Right atrium auricular region (tissue), 2 donors: Measurements from ENCODE around the gene TTBK2. TPM values are rescaled to one million over a fixed set of nuclear protein-coding genes. Genes with fewer than 3 reads are reported as not detected.
"Not testable (repeated sequence)": the region's sequence is repeated elsewhere in the genome, so short reads cannot be mapped to it uniquely, and the experiment has no call there.

ENCODE experiments used
- DNase-seq: peaks from one replicate; pipeline ENCODE4 v3.0.0-alpha.2; 2019; ENCODE audit warnings: low spot score
- H3K27ac ChIP-seq, 2 donors: fragments of 200-600 bp; sonication (generic); 1 replicate in 1 of 2; 2 replicates in 1 of 2; pipeline ENCODE4 v1.5.1; 2016 to 2019
- H3K27me3 ChIP-seq, 2 donors: fragments of 200-600 bp; sonication (generic); one replicate each; pipeline versions ENCODE4 v1.5.1 to v1.6.0; 2017 to 2019
- H3K36me3 ChIP-seq: fragments of 200-600 bp; sonication (generic); one replicate; pipeline ENCODE4 v1.5.1; 2016
- H3K4me1 ChIP-seq, 2 donors: fragments of 200-600 bp; sonication (generic); one replicate each; pipeline versions ENCODE4 v1.5.1 to v1.6.0; 2017 to 2019
- H3K4me3 ChIP-seq, 2 donors: fragments of 200-600 bp; sonication (generic); 1 replicate in 1 of 2; 2 replicates in 1 of 2; pipeline ENCODE4 v1.5.1; 2017 to 2019; ENCODE audit warnings: mild to moderate bottlenecking in 1 of 2, moderate library complexity in 1 of 2
- H3K9me3 ChIP-seq, 2 donors: fragments of 200-600 bp; sonication (generic); one replicate each; pipeline ENCODE4 v1.5.1; 2019
- CTCF ChIP-seq, 2 donors: fragments of 200-600 bp; sonication (generic); IDR thresholded peaks; one replicate each; pipeline ENCODE4 v1.5.1; 2019; ENCODE audit warnings: antibody characterized with exemption in 2 of 2
- total RNA-seq, 2 donors: library from RNA; depleted of rRNA; stranded (reverse); fragments of >200 nt; gene quantifications; one replicate each; pipeline ENCODE4 v1.1.0, GENCODE V29; 2016

Gene TTBK2
- total RNA-seq, 2 donors from 2014 or later: 16.3 to 19.7 TPM

- no peak for TF ChIP-seq CTCF (IDR thresholded peaks at IDR 0.05)
- no peak for DNase-seq
- H3K9me3 ChIP-seq: no peaks in the 10 kb centered on the region
- no peaks in the 10 kb centered on the region for H3K36me3 ChIP-seq
- no peak overlapping the region for H3K27ac ChIP-seq
- H3K4me1 ChIP-seq: peaks cover 0 to 19% of the 10 kb centered on the region in 2 donors
- no peaks in the 10 kb centered on the region for H3K27me3 ChIP-seq
- no peak overlapping the region for H3K4me3 ChIP-seq
Observed at GRCh38 chr15:42915654-42916315, 4.8 kb downstream of the TTBK2 start.

- no peak for TF ChIP-seq CTCF (IDR thresholded peaks at IDR 0.05)
- Histone ChIP-seq H3K36me3 (no peaks in the 10 kb centered on the region), H3K27ac (no peak overlapping the region), H3K9me3 (no peaks in the 10 kb centered on the region), H3K4me3 (no peak overlapping the region), H3K4me1 (peaks cover 0 to 19% of the 10 kb centered on the region in 2 donors), H3K27me3 (no peaks in the 10 kb centered on the region)
- no peak for DNase-seq
Observed at GRCh38 chr15:42914728-42915497, 5.7 kb downstream of the TTBK2 start.

- no peaks in the 10 kb centered on the region for H3K27me3 ChIP-seq
- no peak overlapping the region for H3K4me3 ChIP-seq
Observed at GRCh38 chr15:42911058-42911592, 9.5 kb downstream of the TTBK2 start.

GRCh38 chr15:42908538-42908937 lies 12.0 kb downstream of the TTBK2 start:
- H3K27ac ChIP-seq: no peak overlapping the region
- no peak overlapping the region for H3K4me3 ChIP-seq
- H3K9me3 ChIP-seq: no peaks in the 10 kb centered on the region
- no peaks in the 10 kb centered on the region for H3K36me3 ChIP-seq
- H3K4me1 ChIP-seq: peaks cover 0 to 5% of the 10 kb centered on the region in 2 donors
- H3K27me3 ChIP-seq: no peaks in the 10 kb centered on the region
- no peak for TF ChIP-seq CTCF (IDR thresholded peaks at IDR 0.05)
- DNase-seq: no peak

More at GRCh38 chr15:42911058-42911592, 9.5 kb downstream of the TTBK2 start:
- Histone ChIP-seq H3K27ac (no peak overlapping the region), H3K4me1 (no peaks in the 10 kb centered on the region), H3K36me3 (no peaks in the 10 kb centered on the region), H3K9me3 (no peaks in the 10 kb centered on the region)
- no peak for DNase-seq
- TF ChIP-seq CTCF (IDR thresholded peaks at IDR 0.05): no peak

GRCh38 chr15:42903388-42904324 lies 16.9 kb downstream of the TTBK2 start:
- Histone ChIP-seq H3K27ac (peak overlapping the region; percentile 60 to 73), H3K36me3 (no peaks in the 10 kb centered on the region), H3K4me1 (peaks cover 0 to 12% of the 10 kb centered on the region in 2 donors), H3K9me3 (no peaks in the 10 kb centered on the region), H3K27me3 (no peaks in the 10 kb centered on the region), H3K4me3 (no peak overlapping the region)
- DNase-seq: no peak
- no peak for TF ChIP-seq CTCF (IDR thresholded peaks at IDR 0.05)

GRCh38 chr15:42893911-42894310 lies 26.7 kb downstream of the TTBK2 start:
- not testable (repeated sequence) for H3K27me3 ChIP-seq, H3K27ac ChIP-seq, H3K4me1 ChIP-seq, H3K36me3 ChIP-seq, H3K4me3 ChIP-seq, DNase-seq, H3K9me3 ChIP-seq
